Right atrium auricular region (tissue), 2 donors: ENCODE results near the gene IL2RA. TPM values are rescaled to one million over a fixed set of nuclear protein-coding genes. Genes with fewer than 3 reads are reported as not detected.
A peak's percentile ranks its signal among the peaks of the same experiment; 100 is the strongest.

ENCODE experiments used
- DNase-seq: peaks from one replicate; pipeline ENCODE4 v3.0.0-alpha.2; 2019; ENCODE audit warnings: low spot score
- H3K27ac ChIP-seq, 2 donors: fragments of 200-600 bp; sonication (generic); 1 replicate in 1 of 2; 2 replicates in 1 of 2; pipeline ENCODE4 v1.5.1; 2016 to 2019
- H3K27me3 ChIP-seq, 2 donors: fragments of 200-600 bp; sonication (generic); one replicate each; pipeline versions ENCODE4 v1.5.1 to v1.6.0; 2017 to 2019
- H3K36me3 ChIP-seq: fragments of 200-600 bp; sonication (generic); one replicate; pipeline ENCODE4 v1.5.1; 2016
- H3K4me1 ChIP-seq, 2 donors: fragments of 200-600 bp; sonication (generic); one replicate each; pipeline versions ENCODE4 v1.5.1 to v1.6.0; 2017 to 2019
- H3K4me3 ChIP-seq, 2 donors: fragments of 200-600 bp; sonication (generic); 1 replicate in 1 of 2; 2 replicates in 1 of 2; pipeline ENCODE4 v1.5.1; 2017 to 2019; ENCODE audit warnings: mild to moderate bottlenecking in 1 of 2, moderate library complexity in 1 of 2
- H3K9me3 ChIP-seq, 2 donors: fragments of 200-600 bp; sonication (generic); one replicate each; pipeline ENCODE4 v1.5.1; 2019
- CTCF ChIP-seq, 2 donors: fragments of 200-600 bp; sonication (generic); IDR thresholded peaks; one replicate each; pipeline ENCODE4 v1.5.1; 2019; ENCODE audit warnings: antibody characterized with exemption in 2 of 2
- total RNA-seq, 2 donors: library from RNA; depleted of rRNA; stranded (reverse); fragments of >200 nt; gene quantifications; one replicate each; pipeline ENCODE4 v1.1.0, GENCODE V29; 2016

The IL2RA gene
- total RNA-seq, 2 donors from 2014 or later, result 0.16 to 0.30 TPM

GRCh38 chr10:6095810-6096570 is 33.8 kb upstream of the IL2RA start:
- no peak for DNase-seq
- H3K4me3 ChIP-seq, result no peak overlapping the region
- no peak for TF ChIP-seq CTCF (IDR thresholded peaks at IDR 0.05)
- no peak overlapping the region for H3K27ac ChIP-seq
- no peaks in the 10 kb centered on the region for H3K9me3 ChIP-seq
- peaks cover 0 to 45% of the 10 kb centered on the region in 2 donors for H3K4me1 ChIP-seq
- no peaks in the 10 kb centered on the region for H3K27me3 ChIP-seq
- H3K36me3 ChIP-seq, result peaks cover 16% of the 10 kb centered on the region

GRCh38 chr10:6092731-6093130 is 30.6 kb upstream of the IL2RA start:
- Histone ChIP-seq H3K4me3 (no peak overlapping the region), H3K27me3 (no peaks in the 10 kb centered on the region), H3K27ac (no peak overlapping the region), H3K36me3 (peaks cover 10% of the 10 kb centered on the region), H3K9me3 (no peaks in the 10 kb centered on the region), H3K4me1 (peaks cover 0 to 63% of the 10 kb centered on the region in 2 donors)
- DNase-seq, result no peak
- TF ChIP-seq CTCF (IDR thresholded peaks at IDR 0.05), result no peak

GRCh38 chr10:6091630-6092029 is 29.5 kb upstream of the IL2RA start:
- H3K9me3 ChIP-seq, result no peaks in the 10 kb centered on the region
- H3K4me1 ChIP-seq, result peaks cover 0 to 68% of the 10 kb centered on the region in 2 donors
- H3K27ac ChIP-seq, result no peak overlapping the region
- H3K4me3 ChIP-seq, result no peak overlapping the region
- no peak for TF ChIP-seq CTCF (IDR thresholded peaks at IDR 0.05)
- DNase-seq, result no peak
- no peaks in the 10 kb centered on the region for H3K27me3 ChIP-seq
- H3K36me3 ChIP-seq, result no peaks in the 10 kb centered on the region

- DNase-seq, result no peak
- H3K36me3 ChIP-seq, result no peaks in the 10 kb centered on the region
- H3K27ac ChIP-seq, result peak overlapping the region; percentile 82 to 83
- H3K27me3 ChIP-seq, result no peaks in the 10 kb centered on the region
- no peak for TF ChIP-seq CTCF (IDR thresholded peaks at IDR 0.05)
- no peaks in the 10 kb centered on the region for H3K9me3 ChIP-seq
- peak overlapping the region; percentile 94 to 96 for H3K4me3 ChIP-seq
- H3K4me1 ChIP-seq, result peaks cover 0 to 51% of the 10 kb centered on the region in 2 donors
Observed at GRCh38 chr10:6089334-6090219, 27.4 kb upstream of the IL2RA start.

GRCh38 chr10:6088721-6089333 is 26.7 kb upstream of the IL2RA start, which contains the start of gene RBM17:
RBM17 (plus strand) TSS chr10:6089034; CDS start chr10:6097066, 8,032 bp downstream.
- Histone ChIP-seq H3K36me3 (no peaks in the 10 kb centered on the region), H3K27me3 (no peaks in the 10 kb centered on the region), H3K9me3 (no peaks in the 10 kb centered on the region), H3K27ac (peak within 1 kb of the TSS; percentile 82 to 83), H3K4me1 (peaks cover 0 to 49% of the 10 kb centered on the region in 2 donors), H3K4me3 (peak within 1 kb of the TSS; percentile 94 to 96)
- peak; percentile 99 to 100 for TF ChIP-seq CTCF (IDR thresholded peaks at IDR 0.05)
- DNase-seq, result peak; percentile 97
